ENCODE measurements around the gene TMPRSS11D. TPM values are rescaled to one million over a fixed set of nuclear protein-coding genes. Genes with fewer than 3 reads are reported as not detected.

TMPRSS11D gene
- total and polyA plus RNA-seq, 2 of the 4 experiments (the other 2 are of a cell fraction), result not detected

- Histone ChIP-seq H3K9ac (ENCODE audit: low read depth, low read length) (no peak overlapping the region), H4K20me1 (ENCODE audit: insufficient read depth, low read length) (no peaks in the 10 kb centered on the region), H2BK120ac (ENCODE audit: low read depth, low read length) (no peak overlapping the region), H2BK20ac (ENCODE audit: low read depth, low read length) (no peak overlapping the region), H3K27me3 (ENCODE audit: control insufficient read depth, insufficient read depth, low read length) (no peaks in the 10 kb centered on the region), H3K56ac (ENCODE audit: extremely low read depth, insufficient read depth, low read length) (no peak overlapping the region), H3K18ac (ENCODE audit: low read depth, low read length) (no peak overlapping the region), H2AFZ (replicated peaks; ENCODE audit: low read length, poor library complexity) (no peak overlapping the region), H3K4me1 (ENCODE audit: control insufficient read depth, insufficient read depth, low read length) (no peaks in the 10 kb centered on the region), H3K4me2 (ENCODE audit: low read depth, low read length) (no peak overlapping the region), H4K8ac (ENCODE audit: low read depth in 2 of 2, low read length in 2 of 2) (no peak overlapping the region), H2BK15ac (ENCODE audit: low read depth, low read length) (no peak overlapping the region), H3K4me3 (ENCODE audit: insufficient read depth, low read depth, low read length) (no peak overlapping the region), H3K27ac (ENCODE audit: insufficient read depth, low read length) (no peak overlapping the region), H2AK9ac (replicated peaks; ENCODE audit: low read depth, low read length, poor library complexity) (peak overlapping the region; percentile 52), H3K14ac (replicated peaks; ENCODE audit: low read depth, low read length) (no peak overlapping the region), H3K36me3 (ENCODE audit: control insufficient read depth, insufficient read depth, low read length) (no peaks in the 10 kb centered on the region), H4K5ac (ENCODE audit: low read depth, low read length) (no peak overlapping the region), H3K23ac (ENCODE audit: low read depth, low read length) (no peak overlapping the region), H3K4ac (ENCODE audit: low read depth, low read length) (no peak overlapping the region), H2AK5ac (ENCODE audit: low read depth, low read length) (no peak overlapping the region), H4K91ac (ENCODE audit: insufficient read depth, low read depth, low read length) (no peak overlapping the region), H3K9me1 (ENCODE audit: insufficient read depth, low read length) (no peaks in the 10 kb centered on the region; the same call in 1 of the 2 replicates), H3K9me3 (ENCODE audit: control insufficient read depth, insufficient read depth, low read length) (no peaks in the 10 kb centered on the region), H3K79me1 (ENCODE audit: low read depth in 1 of 2, low read length in 2 of 2) (no peaks in the 10 kb centered on the region), H2BK5ac (ENCODE audit: low read depth, low read length, poor library complexity, severe bottlenecking) (no peak overlapping the region)
- DNase-seq (no peak), ATAC-seq (ENCODE audit: low read depth) (no peak)
- intact Hi-C loops (cut with micrococcal nuclease) (no loop called here), in situ Hi-C loops (cut with MboI; ENCODE audit: low sequenced_read_pairs) (no loop called here), dilution Hi-C loops (cut with HindIII; ENCODE audit: low sequenced_read_pairs, unreplicated experiment) (no loop called here)
- BruUV-seq (replicated peaks), result no TSS peak
- CTCF ChIA-PET, result interaction anchor here (0.6 to 1.4 kb wide), 3 partner anchors 12 to 110 kb away, joined by 3 to 5 read pairs (median 3); no protein-coding TSS in a partner anchor
- no peak for TF ChIP-seq POLR2A (IDR thresholded peaks at IDR 0.05; ENCODE audit: low read depth, low read length)
- TF ChIP-seq FOS (IDR thresholded peaks at IDR 0.05; ENCODE audit: low read depth, low read length), result no peak
- TF ChIP-seq CTCF (conservative IDR thresholded peaks at IDR 0.05; ENCODE audit: low read depth, low read length), result no peak
- no peak for TF ChIP-seq CEBPB (IDR thresholded peaks at IDR 0.05; ENCODE audit: low read depth, low read length)
- 0% methylated on average over 1 of the region's 1 CpG; no CpG with 5 or more reads in 1 of the 2 experiments for WGBS, 2 experiments (ENCODE audit: extremely low coverage in 2 of 2, insufficient read length in 1 of 2)
- POLR2A ChIA-PET (ENCODE audit: unreplicated experiment), result no interaction called here
These were observed 107.1 kb downstream of the TMPRSS11D start for GRCh38 chr4:67776746-67777145.

Other genes starting within 250 kb of the TMPRSS11D start
- 268 and 454 TPM in 2 replicates for gene UBA6, start 182.8 kb downstream of the TMPRSS11D start, total RNA-seq (2012; rRNA removed)
- gene UBA6, start 182.8 kb downstream of the TMPRSS11D start, polyA plus RNA-seq (2012; rRNA removed), result 26.8 and 29.2 TPM in 2 replicates
- not detected in 2 replicates for gene GNRHR, start 129.6 kb downstream of the TMPRSS11D start, total RNA-seq (2012; rRNA removed)
- not detected in 2 replicates for gene GNRHR, start 129.6 kb downstream of the TMPRSS11D start, polyA plus RNA-seq (2012; rRNA removed)
- gene TMPRSS11A, start 79.5 kb upstream of the TMPRSS11D start, total RNA-seq (2012; rRNA removed), result not detected in 2 replicates
- gene TMPRSS11A, start 79.5 kb upstream of the TMPRSS11D start, polyA plus RNA-seq (2012; rRNA removed), result not detected in 2 replicates
- not detected in 2 replicates for gene TMPRSS11F, start 245.9 kb upstream of the TMPRSS11D start, total RNA-seq (2012; rRNA removed)
- not detected in 2 replicates for gene TMPRSS11F, start 245.9 kb upstream of the TMPRSS11D start, polyA plus RNA-seq (2012; rRNA removed)